H1 (cell line): ENCODE results near the gene OR52K1.

ENCODE experiments used
- JUND ChIP-seq: IDR thresholded peaks from 2 replicates; pipeline ENCODE4 v1.6.1; 2011; ENCODE audit warnings: mild to moderate bottlenecking, improper control_type of control experiment, low read length
- NRF1 ChIP-seq: IDR thresholded peaks from 2 replicates; pipeline ENCODE4 v1.6.1; 2011; ENCODE audit warnings: mild to moderate bottlenecking, low read depth, low read length, improper control_type of control experiment
- POLR2A ChIP-seq, 2 experiments: IDR thresholded peaks; 1 replicate in 1 of 2; 2 replicates in 1 of 2; pipeline ENCODE4 v1.6.1; 2011; ENCODE audit warnings: low read depth in 2 of 2, low read length in 2 of 2, mild to moderate bottlenecking in 2 of 2; ENCODE audit errors: control extremely low read depth in 1 of 2
- RNF2 ChIP-seq: fragments of 200-900, 300-1000 bp; sonication (generic); IDR thresholded peaks from 2 replicates; pipeline ENCODE4 v1.7.1; 2016; ENCODE audit warnings: borderline replicate concordance, low read depth, mild to moderate bottlenecking, antibody characterized with exemption, low read length; ENCODE audit not compliant: poor library complexity, severe bottlenecking; ENCODE audit errors: missing control alignments
- SIN3A ChIP-seq, 2 experiments: IDR thresholded peaks in 1 of 2; conservative IDR thresholded peaks in 1 of 2; 2 replicates each; pipeline ENCODE4 v1.6.1; 2011 to 2012; ENCODE audit warnings: low read length in 2 of 2, improper control_type of control experiment in 1 of 2, low read depth in 1 of 2, mild to moderate bottlenecking in 1 of 2
- YY1 ChIP-seq: IDR thresholded peaks from 2 replicates; pipeline ENCODE4 v1.6.1; 2011; ENCODE audit warnings: low read depth, mild to moderate bottlenecking, low read length
- ZNF274 ChIP-seq: IDR thresholded peaks from 2 replicates; pipeline ENCODE4 v1.7.0; 2012; ENCODE audit warnings: low read length, borderline replicate concordance; ENCODE audit errors: extremely low read depth
- TF ChIP-seq, protein P1 (sequence below), 3 experiments: IDR thresholded peaks; 1 replicate in 2 of 3; 2 replicates in 1 of 3; pipeline versions ENCODE4 v1.5.1 to v1.6.1; 2011; ENCODE audit warnings: low read length in 3 of 3, mild to moderate bottlenecking in 3 of 3, inconsistent platforms in 2 of 3, low read depth in 1 of 3, moderate library complexity in 1 of 3; ENCODE audit not compliant: insufficient read depth in 1 of 3; ENCODE audit errors: control extremely low read depth in 1 of 3
- TF ChIP-seq, protein P2 (sequence below): IDR thresholded peaks from 2 replicates; pipeline ENCODE4 v1.6.1; 2012; ENCODE audit warnings: low read length, inconsistent platforms

DNA sequence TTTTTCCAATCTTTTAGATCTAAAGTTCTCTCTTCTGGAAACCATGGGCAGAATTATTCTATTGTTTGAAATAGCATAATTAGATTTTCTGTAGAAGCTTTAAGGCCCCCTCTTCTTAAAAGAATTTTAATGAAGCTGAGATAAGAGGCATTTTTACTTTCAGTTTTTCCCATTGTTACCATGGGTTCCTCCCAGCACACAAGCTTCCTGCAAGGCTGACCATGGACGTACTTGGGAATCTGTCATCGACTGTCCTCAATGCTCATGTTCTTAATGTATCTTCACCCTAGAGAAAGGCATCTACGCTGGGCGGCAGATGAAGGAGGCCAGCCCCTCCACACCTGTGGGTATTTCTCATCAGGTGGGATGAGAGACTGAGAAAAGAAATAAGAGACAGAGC lies 22.3 kb upstream of the OR52K1 start:
- no peak for TF ChIP-seq JUND
- TF ChIP-seq, protein P1, sequence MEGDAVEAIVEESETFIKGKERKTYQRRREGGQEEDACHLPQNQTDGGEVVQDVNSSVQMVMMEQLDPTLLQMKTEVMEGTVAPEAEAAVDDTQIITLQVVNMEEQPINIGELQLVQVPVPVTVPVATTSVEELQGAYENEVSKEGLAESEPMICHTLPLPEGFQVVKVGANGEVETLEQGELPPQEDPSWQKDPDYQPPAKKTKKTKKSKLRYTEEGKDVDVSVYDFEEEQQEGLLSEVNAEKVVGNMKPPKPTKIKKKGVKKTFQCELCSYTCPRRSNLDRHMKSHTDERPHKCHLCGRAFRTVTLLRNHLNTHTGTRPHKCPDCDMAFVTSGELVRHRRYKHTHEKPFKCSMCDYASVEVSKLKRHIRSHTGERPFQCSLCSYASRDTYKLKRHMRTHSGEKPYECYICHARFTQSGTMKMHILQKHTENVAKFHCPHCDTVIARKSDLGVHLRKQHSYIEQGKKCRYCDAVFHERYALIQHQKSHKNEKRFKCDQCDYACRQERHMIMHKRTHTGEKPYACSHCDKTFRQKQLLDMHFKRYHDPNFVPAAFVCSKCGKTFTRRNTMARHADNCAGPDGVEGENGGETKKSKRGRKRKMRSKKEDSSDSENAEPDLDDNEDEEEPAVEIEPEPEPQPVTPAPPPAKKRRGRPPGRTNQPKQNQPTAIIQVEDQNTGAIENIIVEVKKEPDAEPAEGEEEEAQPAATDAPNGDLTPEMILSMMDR (IDR thresholded peaks at IDR 0.05; ENCODE audit: control extremely low read depth in 1 of 3, insufficient read depth in 1 of 3, low read depth in 1 of 3, low read length in 3 of 3): no peak
- no peak for TF ChIP-seq ZNF274
- no peak for TF ChIP-seq NRF1
- TF ChIP-seq POLR2A (IDR thresholded peaks at IDR 0.05; ENCODE audit: control extremely low read depth in 1 of 2, low read depth in 2 of 2, low read length in 2 of 2): no peak
- TF ChIP-seq YY1: no peak
- TF ChIP-seq, protein P2, sequence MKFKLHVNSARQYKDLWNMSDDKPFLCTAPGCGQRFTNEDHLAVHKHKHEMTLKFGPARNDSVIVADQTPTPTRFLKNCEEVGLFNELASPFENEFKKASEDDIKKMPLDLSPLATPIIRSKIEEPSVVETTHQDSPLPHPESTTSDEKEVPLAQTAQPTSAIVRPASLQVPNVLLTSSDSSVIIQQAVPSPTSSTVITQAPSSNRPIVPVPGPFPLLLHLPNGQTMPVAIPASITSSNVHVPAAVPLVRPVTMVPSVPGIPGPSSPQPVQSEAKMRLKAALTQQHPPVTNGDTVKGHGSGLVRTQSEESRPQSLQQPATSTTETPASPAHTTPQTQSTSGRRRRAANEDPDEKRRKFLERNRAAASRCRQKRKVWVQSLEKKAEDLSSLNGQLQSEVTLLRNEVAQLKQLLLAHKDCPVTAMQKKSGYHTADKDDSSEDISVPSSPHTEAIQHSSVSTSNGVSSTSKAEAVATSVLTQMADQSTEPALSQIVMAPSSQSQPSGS: no peak
- no peak for TF ChIP-seq SIN3A (conservative IDR thresholded peaks at IDR 0.05 in 1 of 2, IDR thresholded peaks at IDR 0.05 in 1 of 2; ENCODE audit: low read depth in 1 of 2, low read length in 2 of 2)
- TF ChIP-seq RNF2: no peak
